H1 (cell line): ENCODE measurements around the gene PHC2. TPM values are rescaled to one million over a fixed set of nuclear protein-coding genes. Genes with fewer than 3 reads are reported as not detected.

ENCODE experiments used
- CTCF ChIA-PET: fragments of 300-600 bp; sonication (Branson Sonifier 250); formaldehyde crosslinking; loops from one replicate; lab custom pipeline; 2021; ENCODE audit not compliant: partially characterized antibody; lab: Charles Lee
- POLR2A ChIA-PET: fragments of 300-600 bp; sonication (Branson Sonifier 250); formaldehyde crosslinking; loops from one replicate; lab custom pipeline; 2021; ENCODE audit warnings: inconsistent platforms; ENCODE audit not compliant: partially characterized antibody; lab: Charles Lee
- DNase-seq, 2 experiments: peaks; one replicate each; pipeline versions ENCODE4 v3.0.0 to v3.0.0-alpha.2; 2010 to 2022; ENCODE audit warnings: low spot score in 2 of 2, low read depth in 1 of 2, mixed read lengths in 1 of 2
- FAIRE-seq: peaks from 2 replicates; lab custom pipeline; 2011; peaks lifted over from hg19 to GRCh38; lab: Jason Lieb, UNC
- H2AFZ ChIP-seq: 2 replicates; pipeline ENCODE4 v1.8.1; 2012; ENCODE audit warnings: low read length, inconsistent platforms
- H2AK5ac ChIP-seq: 2 replicates; pipeline ENCODE4 v1.6.1; 2013; ENCODE audit warnings: low read depth, low read length
- H2BK120ac ChIP-seq: replicated peaks from 2 replicates; pipeline ENCODE3; 2013; ENCODE audit warnings: low read depth, low read length, inconsistent platforms
- H2BK12ac ChIP-seq: 2 replicates; pipeline ENCODE4 v1.6.1; 2013; ENCODE audit warnings: low read depth, low read length
- H2BK15ac ChIP-seq: 2 replicates; pipeline ENCODE4 v1.6.1; 2013; ENCODE audit warnings: low read length
- H2BK20ac ChIP-seq: 2 replicates; pipeline ENCODE4 v1.6.1; 2013; ENCODE audit warnings: low read length
- H2BK5ac ChIP-seq: 2 replicates; pipeline ENCODE4 v1.6.1; 2013; ENCODE audit warnings: low read depth, low read length
- H3K14ac ChIP-seq: 2 replicates; pipeline ENCODE4 v1.6.1; 2013; ENCODE audit warnings: inconsistent platforms; ENCODE audit not compliant: insufficient read length
- H3K18ac ChIP-seq: 2 replicates; pipeline ENCODE4 v1.6.1; 2013; ENCODE audit warnings: low read length; ENCODE audit errors: extremely low read depth
- H3K23ac ChIP-seq: 2 replicates; pipeline ENCODE4 v1.6.1; 2013; ENCODE audit warnings: inconsistent platforms; ENCODE audit not compliant: insufficient read length
- H3K23me2 ChIP-seq: 2 replicates; pipeline ENCODE4 v1.6.1; 2013; ENCODE audit warnings: low read depth, low read length
- H3K27ac ChIP-seq: 2 replicates; pipeline ENCODE4 v1.6.1; 2011; ENCODE audit warnings: low read depth, low read length, inconsistent platforms
- H3K27me3 ChIP-seq, 4 experiments: replicated peaks in 1 of 4; 1 replicate in 1 of 4; 2 replicates in 3 of 4; pipeline versions ENCODE4 v1.6.1 to v1.8.1; 2011 to 2013; ENCODE audit warnings: low read length in 3 of 4, mild to moderate bottlenecking in 3 of 4, inconsistent platforms in 2 of 4, mixed read lengths in 2 of 4, moderate library complexity in 1 of 4; ENCODE audit not compliant: control insufficient read depth in 3 of 4, insufficient read depth in 3 of 4; ENCODE audit errors: extremely low read depth in 1 of 4
- H3K36me3 ChIP-seq, 4 experiments: 2 replicates each; pipeline versions ENCODE4 v1.6.1 to v1.8.1; 2011 to 2013; ENCODE audit warnings: mild to moderate bottlenecking in 4 of 4, low read length in 3 of 4, moderate library complexity in 2 of 4, control low read depth in 1 of 4, inconsistent platforms in 1 of 4; ENCODE audit not compliant: insufficient read depth in 4 of 4, control insufficient read depth in 2 of 4
- H3K4ac ChIP-seq: replicated peaks from 2 replicates; pipeline ENCODE3; 2013; ENCODE audit warnings: low read length, low read depth, mixed read lengths, inconsistent platforms; ENCODE audit not compliant: insufficient read length
- H3K4me1 ChIP-seq, 4 experiments: replicated peaks in 1 of 4; 1 replicate in 1 of 4; 2 replicates in 3 of 4; pipeline versions ENCODE4 v1.6.1 to v1.8.1; 2011 to 2013; ENCODE audit warnings: low read length in 3 of 4, inconsistent platforms in 2 of 4, mixed read lengths in 1 of 4; ENCODE audit not compliant: insufficient read depth in 4 of 4, control insufficient read depth in 3 of 4
- H3K4me2 ChIP-seq, 2 experiments: 2 replicates each; pipeline versions ENCODE4 v1.6.1 to v1.8.1; 2011 to 2013; ENCODE audit warnings: low read depth in 2 of 2, low read length in 2 of 2, control low read depth in 1 of 2, inconsistent platforms in 1 of 2, mild to moderate bottlenecking in 1 of 2; ENCODE audit not compliant: insufficient read depth in 1 of 2
- H3K4me3 ChIP-seq, 4 experiments: fragments of 200-600, 300-600 bp in 1 of 4; sonication (generic), shearing (Covaris generic), sonication (Bioruptor Twin) in 1 of 4; 2 replicates each; pipeline versions ENCODE4 v1.5.1 to v1.8.1; 2011 to 2016; ENCODE audit warnings: low read length in 4 of 4, low read depth in 3 of 4, control low read depth in 2 of 4, inconsistent platforms in 2 of 4, mild to moderate bottlenecking in 2 of 4, mixed read lengths in 1 of 4, moderate library complexity in 1 of 4; ENCODE audit not compliant: insufficient read depth in 2 of 4; ENCODE audit errors: extremely low read depth in 1 of 4
- H3K56ac ChIP-seq: replicated peaks from 2 replicates; pipeline ENCODE3; 2013; ENCODE audit warnings: low read depth, mild to moderate bottlenecking, mixed read lengths, low read length, inconsistent platforms; ENCODE audit not compliant: insufficient read length
- H3K79me1 ChIP-seq: 2 replicates; pipeline ENCODE4 v1.6.1; 2013; ENCODE audit warnings: low read depth, low read length, control low read depth
- H3K79me2 ChIP-seq, 2 experiments: 2 replicates each; pipeline versions ENCODE4 v1.6.1 to v1.8.1; 2012 to 2013; ENCODE audit warnings: low read length in 2 of 2, mild to moderate bottlenecking in 2 of 2, inconsistent platforms in 1 of 2; ENCODE audit not compliant: insufficient read depth in 2 of 2, control insufficient read depth in 1 of 2
- H3K9ac ChIP-seq, 4 experiments: replicated peaks in 1 of 4; 1 replicate in 1 of 4; 2 replicates in 3 of 4; pipeline versions ENCODE4 v1.6.1 to v1.8.1; 2011 to 2013; ENCODE audit warnings: low read depth in 3 of 4, low read length in 3 of 4, control low read depth in 2 of 4, mild to moderate bottlenecking in 2 of 4, moderate library complexity in 2 of 4, inconsistent platforms in 1 of 4; ENCODE audit errors: extremely low read depth in 1 of 4
- H3K9me3 ChIP-seq, 2 experiments: 2 replicates each; pipeline versions ENCODE4 v1.6.1 to v1.8.1; 2012 to 2013; ENCODE audit warnings: mild to moderate bottlenecking in 2 of 2, moderate library complexity in 2 of 2, control low read depth in 1 of 2, inconsistent platforms in 1 of 2, low read depth in 1 of 2, low read length in 1 of 2, mixed read lengths in 1 of 2; ENCODE audit not compliant: insufficient read depth in 2 of 2
- H4K20me1 ChIP-seq, 2 experiments: replicated peaks in 1 of 2; 2 replicates each; pipeline versions ENCODE3 to v1.8.1; 2011 to 2013; ENCODE audit warnings: inconsistent platforms in 2 of 2, low read length in 2 of 2, mild to moderate bottlenecking in 1 of 2; ENCODE audit not compliant: insufficient read depth in 2 of 2, control insufficient read depth in 1 of 2
- H4K5ac ChIP-seq: 2 replicates; pipeline ENCODE4 v1.6.1; 2013; ENCODE audit warnings: low read length, low read depth, mixed read lengths, inconsistent platforms; ENCODE audit not compliant: insufficient read length
- H4K8ac ChIP-seq: 2 replicates; pipeline ENCODE4 v1.8.0; 2013; ENCODE audit warnings: mild to moderate bottlenecking, moderate library complexity, low read length, inconsistent platforms; ENCODE audit not compliant: insufficient read depth; ENCODE audit errors: extremely low read depth
- H4K91ac ChIP-seq: replicated peaks from 2 replicates; pipeline ENCODE3; 2013; ENCODE audit warnings: low read length, mixed read lengths, inconsistent platforms; ENCODE audit not compliant: insufficient read length
- CREB1 ChIP-seq: IDR thresholded peaks from 2 replicates; pipeline ENCODE4 v1.6.1; 2012; ENCODE audit warnings: inconsistent platforms
- EP300 ChIP-seq, 2 experiments: IDR thresholded peaks; 1 replicate in 1 of 2; 2 replicates in 1 of 2; pipeline ENCODE4 v1.6.1; 2011 to 2012; ENCODE audit warnings: low read depth in 2 of 2, low read length in 2 of 2, mild to moderate bottlenecking in 2 of 2, borderline replicate concordance in 1 of 2, inconsistent platforms in 1 of 2, moderate library complexity in 1 of 2
- EZH2 ChIP-seq: fragments of 200-600 bp; sonication (generic); IDR thresholded peaks from 2 replicates; pipeline ENCODE4 v1.7.1; 2012; ENCODE audit warnings: low read depth, mild to moderate bottlenecking, moderate library complexity, low read length, inconsistent platforms; ENCODE audit not compliant: severe bottlenecking
- HDAC2 ChIP-seq, 2 experiments: fragments of 300-600 bp in 1 of 2; sonication (generic) in 1 of 2; IDR thresholded peaks; 2 replicates each; pipeline ENCODE4 v1.6.1; 2011 to 2012; ENCODE audit warnings: low read depth in 2 of 2, low read length in 2 of 2, mild to moderate bottlenecking in 2 of 2, moderate library complexity in 2 of 2, borderline replicate concordance in 1 of 2, inconsistent platforms in 1 of 2
- NRF1 ChIP-seq: IDR thresholded peaks from 2 replicates; pipeline ENCODE4 v1.6.1; 2011; ENCODE audit warnings: mild to moderate bottlenecking, low read depth, low read length, improper control_type of control experiment
- POLR2A ChIP-seq, 2 experiments: IDR thresholded peaks; 1 replicate in 1 of 2; 2 replicates in 1 of 2; pipeline ENCODE4 v1.6.1; 2011; ENCODE audit warnings: low read depth in 2 of 2, low read length in 2 of 2, mild to moderate bottlenecking in 2 of 2; ENCODE audit errors: control extremely low read depth in 1 of 2
- whole genome bisulfite sequencing, 2 experiments: shearing (Covaris generic) in 1 of 2; methylation state at CpG; one replicate each; pipeline versions ENCODE4 v1.1.6 to v1.1.7; 2013 to 2015; ENCODE audit warnings: low lambda C conversion rate in 2 of 2, mixed read lengths in 2 of 2, inconsistent platforms in 1 of 2, low coverage in 1 of 2, missing lambda C conversion rate in 1 of 2; ENCODE audit not compliant: insufficient replicate concordance in 2 of 2, insufficient coverage in 1 of 2, insufficient read length in 1 of 2; ENCODE audit errors: extremely low coverage in 1 of 2, missing lambda C conversion rate in 1 of 2; 5-methylcytosine and 5-hydroxymethylcytosine counted together
- polyA plus RNA-seq, 7 experiments: library from polyadenylated mRNA; depleted of rRNA in 3 of 7; stranded (reverse) in 5 of 7; unstranded in 2 of 7; fragments of >200 nt in 5 of 7; fragments of 200-250 nt in 2 of 7; gene quantifications; 1 replicate in 5 of 7; 2 replicates in 1 of 7; 4 replicates in 1 of 7; pipeline versions ENCODE4 v1.2.1 to v1.2.3, GENCODE V29; 2011 to 2013; ENCODE audit warnings: missing spikeins in 2 of 7, mixed read lengths in 2 of 7
- total RNA-seq: library from RNA; stranded (reverse); fragmentation: NEBNext Ultra II Directional; extraction: Animal tissue kit (Norgen Biotek cat#: 25700); gene quantifications from 2 replicates; pipeline ENCODE4 v1.2.1, GENCODE V29; 2021
- TF ChIP-seq, protein P1 (sequence below): IDR thresholded peaks from 2 replicates; pipeline ENCODE4 v1.6.1; 2012; ENCODE audit warnings: inconsistent platforms

Gene PHC2
- total and polyA plus RNA-seq, 2 of the 8 experiments (the other 6 are each of a cell fraction or from before 2014, with no cell fraction given), result 5.6 to 14.2 TPM

DNA sequence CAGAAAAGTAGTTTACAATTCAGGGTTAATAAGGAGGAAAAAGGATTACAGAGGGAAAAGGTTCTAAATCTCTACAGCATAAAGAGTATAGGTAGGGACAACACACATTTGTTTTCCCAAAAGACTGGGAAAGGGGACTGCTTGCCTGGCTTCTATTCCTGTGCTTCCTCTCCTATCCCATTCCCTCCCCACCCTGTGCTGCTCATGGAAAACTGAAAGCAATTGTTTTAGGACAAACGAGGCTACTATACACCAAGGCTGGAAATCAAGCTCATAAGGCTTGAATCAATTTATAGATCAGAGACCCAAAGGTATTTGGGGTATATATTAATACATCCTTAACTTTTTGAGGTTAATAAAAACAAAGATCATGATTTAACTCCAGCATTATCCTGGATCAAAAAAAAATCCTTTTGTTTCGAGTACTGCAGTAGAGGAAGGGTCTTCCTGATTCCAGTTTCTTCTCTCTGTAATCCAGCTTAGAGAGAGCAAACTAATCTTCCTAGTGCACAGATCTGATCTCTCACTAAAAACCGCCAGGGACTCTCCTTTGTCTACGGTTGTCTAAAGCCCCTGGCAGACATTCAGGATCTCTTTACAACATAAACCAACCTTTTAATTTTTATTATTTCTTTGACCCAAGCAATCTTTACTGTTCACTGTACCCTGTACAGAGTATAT, 72.6 kb downstream of the PHC2 start:
- Histone ChIP-seq H3K14ac (no peak overlapping the region), H3K4me1 (peaks cover 3 to 16% (median 10%) of the 10 kb centered on the region in 4 experiments; a peak in 6 of 7 replicates), H2AFZ (no peak overlapping the region), H4K5ac (no peak overlapping the region), H3K18ac (no peak overlapping the region), H3K56ac (no peak overlapping the region), H3K9me3 (peaks cover 0 to 3% of the 10 kb centered on the region in 2 experiments; a peak in 1 of 4 replicates), H2BK5ac (no peak overlapping the region), H3K9ac (no peak overlapping the region), H2BK15ac (no peak overlapping the region), H2BK20ac (no peak overlapping the region), H2BK12ac (no peak overlapping the region), H3K27ac (no peak overlapping the region), H3K27me3 (peaks cover 7 to 30% (median 26%) of the 10 kb centered on the region in 4 experiments), H3K79me1 (no peaks in the 10 kb centered on the region), H3K4ac (no peak overlapping the region), H3K36me3 (no peaks in the 10 kb centered on the region), H4K8ac (no peak overlapping the region), H2BK120ac (no peak overlapping the region), H3K23me2 (peaks cover 2% of the 10 kb centered on the region; the same call in 1 of the 2 replicates), H3K79me2 (no peaks in the 10 kb centered on the region), H4K91ac (no peak overlapping the region), H3K4me3 (no peak overlapping the region), H2AK5ac (no peak overlapping the region), H3K23ac (no peak overlapping the region), H3K4me2 (no peak overlapping the region), H4K20me1 (no peaks in the 10 kb centered on the region)
- ChIA-PET POLR2A (interaction anchor here (1.0 kb wide), 1 partner anchor 8 kb away, joined by 3 read pairs; no protein-coding TSS in a partner anchor), CTCF (interaction anchor here (0.9 to 1.4 kb wide), 4 partner anchors 8 to 59 kb away, joined by 3 to 4 read pairs (median 3); no protein-coding TSS in a partner anchor)
- WGBS, 2 experiments, result 79% methylated on average over 4 of the region's 4 CpGs; no CpG with 5 or more reads in 1 of the 2 experiments
- TF ChIP-seq NRF1, result no peak
- TF ChIP-seq EZH2, result no peak
- TF ChIP-seq POLR2A (IDR thresholded peaks at IDR 0.05; ENCODE audit: control extremely low read depth in 1 of 2, low read depth in 2 of 2, low read length in 2 of 2), result no peak
- no peak for TF ChIP-seq CREB1
- no peak for TF ChIP-seq EP300 (IDR thresholded peaks at IDR 0.05; ENCODE audit: borderline replicate concordance in 1 of 2, low read depth in 2 of 2, low read length in 2 of 2)
- TF ChIP-seq HDAC2 (IDR thresholded peaks at IDR 0.05; ENCODE audit: borderline replicate concordance in 1 of 2, low read depth in 2 of 2, low read length in 2 of 2), result no peak
- TF ChIP-seq, protein P1, sequence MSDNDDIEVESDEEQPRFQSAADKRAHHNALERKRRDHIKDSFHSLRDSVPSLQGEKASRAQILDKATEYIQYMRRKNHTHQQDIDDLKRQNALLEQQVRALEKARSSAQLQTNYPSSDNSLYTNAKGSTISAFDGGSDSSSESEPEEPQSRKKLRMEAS, result no peak
- FAIRE-seq (no peak), DNase-seq (no peak)
